H1 (cell line): Measurements from ENCODE around the gene INPP5A. TPM values are rescaled to one million over a fixed set of nuclear protein-coding genes. Genes with fewer than 3 reads are reported as not detected.
A peak's percentile ranks its signal among the peaks of the same experiment; 100 is the strongest.

Experiments
- CTCF ChIA-PET: fragments of 300-600 bp; sonication (Branson Sonifier 250); formaldehyde crosslinking; loops from one replicate; lab custom pipeline; 2021; ENCODE audit not compliant: partially characterized antibody; lab: Charles Lee
- POLR2A ChIA-PET: fragments of 300-600 bp; sonication (Branson Sonifier 250); formaldehyde crosslinking; loops from one replicate; lab custom pipeline; 2021; ENCODE audit warnings: inconsistent platforms; ENCODE audit not compliant: partially characterized antibody; lab: Charles Lee
- DNase-seq, 2 experiments: peaks; one replicate each; pipeline versions ENCODE4 v3.0.0 to v3.0.0-alpha.2; 2010 to 2022; ENCODE audit warnings: low spot score in 2 of 2, low read depth in 1 of 2, mixed read lengths in 1 of 2
- FAIRE-seq: peaks from 2 replicates; lab custom pipeline; 2011; peaks lifted over from hg19 to GRCh38; lab: Jason Lieb, UNC
- H2AFZ ChIP-seq: 2 replicates; pipeline ENCODE4 v1.8.1; 2012; ENCODE audit warnings: low read length, inconsistent platforms
- H2AK5ac ChIP-seq: 2 replicates; pipeline ENCODE4 v1.6.1; 2013; ENCODE audit warnings: low read depth, low read length
- H2BK120ac ChIP-seq: replicated peaks from 2 replicates; pipeline ENCODE3; 2013; ENCODE audit warnings: low read depth, low read length, inconsistent platforms
- H2BK12ac ChIP-seq: 2 replicates; pipeline ENCODE4 v1.6.1; 2013; ENCODE audit warnings: low read depth, low read length
- H2BK15ac ChIP-seq: 2 replicates; pipeline ENCODE4 v1.6.1; 2013; ENCODE audit warnings: low read length
- H2BK20ac ChIP-seq: 2 replicates; pipeline ENCODE4 v1.6.1; 2013; ENCODE audit warnings: low read length
- H2BK5ac ChIP-seq: 2 replicates; pipeline ENCODE4 v1.6.1; 2013; ENCODE audit warnings: low read depth, low read length
- H3K14ac ChIP-seq: 2 replicates; pipeline ENCODE4 v1.6.1; 2013; ENCODE audit warnings: inconsistent platforms; ENCODE audit not compliant: insufficient read length
- H3K18ac ChIP-seq: 2 replicates; pipeline ENCODE4 v1.6.1; 2013; ENCODE audit warnings: low read length; ENCODE audit errors: extremely low read depth
- H3K23ac ChIP-seq: 2 replicates; pipeline ENCODE4 v1.6.1; 2013; ENCODE audit warnings: inconsistent platforms; ENCODE audit not compliant: insufficient read length
- H3K23me2 ChIP-seq: 2 replicates; pipeline ENCODE4 v1.6.1; 2013; ENCODE audit warnings: low read depth, low read length
- H3K27ac ChIP-seq: 2 replicates; pipeline ENCODE4 v1.6.1; 2011; ENCODE audit warnings: low read depth, low read length, inconsistent platforms
- H3K27me3 ChIP-seq, 4 experiments: replicated peaks in 1 of 4; 1 replicate in 1 of 4; 2 replicates in 3 of 4; pipeline versions ENCODE4 v1.6.1 to v1.8.1; 2011 to 2013; ENCODE audit warnings: low read length in 3 of 4, mild to moderate bottlenecking in 3 of 4, inconsistent platforms in 2 of 4, mixed read lengths in 2 of 4, moderate library complexity in 1 of 4; ENCODE audit not compliant: control insufficient read depth in 3 of 4, insufficient read depth in 3 of 4; ENCODE audit errors: extremely low read depth in 1 of 4
- H3K36me3 ChIP-seq, 4 experiments: 2 replicates each; pipeline versions ENCODE4 v1.6.1 to v1.8.1; 2011 to 2013; ENCODE audit warnings: mild to moderate bottlenecking in 4 of 4, low read length in 3 of 4, moderate library complexity in 2 of 4, control low read depth in 1 of 4, inconsistent platforms in 1 of 4; ENCODE audit not compliant: insufficient read depth in 4 of 4, control insufficient read depth in 2 of 4
- H3K4ac ChIP-seq: replicated peaks from 2 replicates; pipeline ENCODE3; 2013; ENCODE audit warnings: low read length, low read depth, mixed read lengths, inconsistent platforms; ENCODE audit not compliant: insufficient read length
- H3K4me1 ChIP-seq, 4 experiments: replicated peaks in 1 of 4; 1 replicate in 1 of 4; 2 replicates in 3 of 4; pipeline versions ENCODE4 v1.6.1 to v1.8.1; 2011 to 2013; ENCODE audit warnings: low read length in 3 of 4, inconsistent platforms in 2 of 4, mixed read lengths in 1 of 4; ENCODE audit not compliant: insufficient read depth in 4 of 4, control insufficient read depth in 3 of 4
- H3K4me2 ChIP-seq, 2 experiments: 2 replicates each; pipeline versions ENCODE4 v1.6.1 to v1.8.1; 2011 to 2013; ENCODE audit warnings: low read depth in 2 of 2, low read length in 2 of 2, control low read depth in 1 of 2, inconsistent platforms in 1 of 2, mild to moderate bottlenecking in 1 of 2; ENCODE audit not compliant: insufficient read depth in 1 of 2
- H3K4me3 ChIP-seq, 4 experiments: fragments of 200-600, 300-600 bp in 1 of 4; sonication (generic), shearing (Covaris generic), sonication (Bioruptor Twin) in 1 of 4; 2 replicates each; pipeline versions ENCODE4 v1.5.1 to v1.8.1; 2011 to 2016; ENCODE audit warnings: low read length in 4 of 4, low read depth in 3 of 4, control low read depth in 2 of 4, inconsistent platforms in 2 of 4, mild to moderate bottlenecking in 2 of 4, mixed read lengths in 1 of 4, moderate library complexity in 1 of 4; ENCODE audit not compliant: insufficient read depth in 2 of 4; ENCODE audit errors: extremely low read depth in 1 of 4
- H3K56ac ChIP-seq: replicated peaks from 2 replicates; pipeline ENCODE3; 2013; ENCODE audit warnings: low read depth, mild to moderate bottlenecking, mixed read lengths, low read length, inconsistent platforms; ENCODE audit not compliant: insufficient read length
- H3K79me1 ChIP-seq: 2 replicates; pipeline ENCODE4 v1.6.1; 2013; ENCODE audit warnings: low read depth, low read length, control low read depth
- H3K79me2 ChIP-seq, 2 experiments: 2 replicates each; pipeline versions ENCODE4 v1.6.1 to v1.8.1; 2012 to 2013; ENCODE audit warnings: low read length in 2 of 2, mild to moderate bottlenecking in 2 of 2, inconsistent platforms in 1 of 2; ENCODE audit not compliant: insufficient read depth in 2 of 2, control insufficient read depth in 1 of 2
- H3K9ac ChIP-seq, 4 experiments: replicated peaks in 1 of 4; 1 replicate in 1 of 4; 2 replicates in 3 of 4; pipeline versions ENCODE4 v1.6.1 to v1.8.1; 2011 to 2013; ENCODE audit warnings: low read depth in 3 of 4, low read length in 3 of 4, control low read depth in 2 of 4, mild to moderate bottlenecking in 2 of 4, moderate library complexity in 2 of 4, inconsistent platforms in 1 of 4; ENCODE audit errors: extremely low read depth in 1 of 4
- H3K9me3 ChIP-seq, 2 experiments: 2 replicates each; pipeline versions ENCODE4 v1.6.1 to v1.8.1; 2012 to 2013; ENCODE audit warnings: mild to moderate bottlenecking in 2 of 2, moderate library complexity in 2 of 2, control low read depth in 1 of 2, inconsistent platforms in 1 of 2, low read depth in 1 of 2, low read length in 1 of 2, mixed read lengths in 1 of 2; ENCODE audit not compliant: insufficient read depth in 2 of 2
- H4K20me1 ChIP-seq, 2 experiments: replicated peaks in 1 of 2; 2 replicates each; pipeline versions ENCODE3 to v1.8.1; 2011 to 2013; ENCODE audit warnings: inconsistent platforms in 2 of 2, low read length in 2 of 2, mild to moderate bottlenecking in 1 of 2; ENCODE audit not compliant: insufficient read depth in 2 of 2, control insufficient read depth in 1 of 2
- H4K5ac ChIP-seq: 2 replicates; pipeline ENCODE4 v1.6.1; 2013; ENCODE audit warnings: low read length, low read depth, mixed read lengths, inconsistent platforms; ENCODE audit not compliant: insufficient read length
- H4K8ac ChIP-seq: 2 replicates; pipeline ENCODE4 v1.8.0; 2013; ENCODE audit warnings: mild to moderate bottlenecking, moderate library complexity, low read length, inconsistent platforms; ENCODE audit not compliant: insufficient read depth; ENCODE audit errors: extremely low read depth
- H4K91ac ChIP-seq: replicated peaks from 2 replicates; pipeline ENCODE3; 2013; ENCODE audit warnings: low read length, mixed read lengths, inconsistent platforms; ENCODE audit not compliant: insufficient read length
- CBX8 ChIP-seq: fragments of 300-800, 300-1000 bp; sonication (generic); IDR thresholded peaks from 2 replicates; pipeline ENCODE4 v1.7.1; 2016; ENCODE audit warnings: low read depth, low read length, borderline replicate concordance
- CEBPB ChIP-seq: IDR thresholded peaks from 2 replicates; pipeline ENCODE4 v1.6.1; 2012; ENCODE audit warnings: low read depth, low read length
- CHD1 ChIP-seq: IDR thresholded peaks from 2 replicates; pipeline ENCODE4 v1.6.1; 2012; ENCODE audit warnings: low read depth, low read length, improper control_type of control experiment
- CTBP2 ChIP-seq: IDR thresholded peaks from 2 replicates; pipeline ENCODE4 v1.7.0; 2011; ENCODE audit warnings: borderline replicate concordance, mild to moderate bottlenecking, moderate library complexity, mixed read lengths, low read length; ENCODE audit not compliant: insufficient read depth, insufficient read length
- EZH2 ChIP-seq: fragments of 200-600 bp; sonication (generic); IDR thresholded peaks from 2 replicates; pipeline ENCODE4 v1.7.1; 2012; ENCODE audit warnings: low read depth, mild to moderate bottlenecking, moderate library complexity, low read length, inconsistent platforms; ENCODE audit not compliant: severe bottlenecking
- POLR2A ChIP-seq, 2 experiments: IDR thresholded peaks; 1 replicate in 1 of 2; 2 replicates in 1 of 2; pipeline ENCODE4 v1.6.1; 2011; ENCODE audit warnings: low read depth in 2 of 2, low read length in 2 of 2, mild to moderate bottlenecking in 2 of 2; ENCODE audit errors: control extremely low read depth in 1 of 2
- SAP30 ChIP-seq: fragments of 300-600 bp; sonication (generic); IDR thresholded peaks from 2 replicates; pipeline ENCODE4 v1.7.1; 2012; ENCODE audit warnings: low read length, moderate library complexity, mild to moderate bottlenecking, inconsistent platforms; ENCODE audit not compliant: insufficient read depth, insufficient replicate concordance
- SIRT6 ChIP-seq: IDR thresholded peaks from one replicate; pipeline ENCODE4 v1.7.1; 2012; ENCODE audit warnings: low read length, inconsistent platforms
- SP1 ChIP-seq: IDR thresholded peaks from 2 replicates; pipeline ENCODE4 v1.6.1; 2011; ENCODE audit warnings: low read depth, low read length
- TCF12 ChIP-seq: IDR thresholded peaks from 2 replicates; pipeline ENCODE4 v1.6.1; 2011; ENCODE audit warnings: low read depth, mild to moderate bottlenecking, low read length
- ZNF274 ChIP-seq: IDR thresholded peaks from 2 replicates; pipeline ENCODE4 v1.7.0; 2012; ENCODE audit warnings: low read length, borderline replicate concordance; ENCODE audit errors: extremely low read depth
- WGBS, 2 experiments: shearing (Covaris generic) in 1 of 2; methylation state at CpG; one replicate each; pipeline versions ENCODE4 v1.1.6 to v1.1.7; 2013 to 2015; ENCODE audit warnings: low lambda C conversion rate in 2 of 2, mixed read lengths in 2 of 2, inconsistent platforms in 1 of 2, low coverage in 1 of 2, missing lambda C conversion rate in 1 of 2; ENCODE audit not compliant: insufficient replicate concordance in 2 of 2, insufficient coverage in 1 of 2, insufficient read length in 1 of 2; ENCODE audit errors: extremely low coverage in 1 of 2, missing lambda C conversion rate in 1 of 2; 5-methylcytosine and 5-hydroxymethylcytosine counted together
- polyA plus RNA-seq, 7 experiments: library from polyadenylated mRNA; depleted of rRNA in 3 of 7; stranded (reverse) in 5 of 7; unstranded in 2 of 7; fragments of >200 nt in 5 of 7; fragments of 200-250 nt in 2 of 7; gene quantifications; 1 replicate in 5 of 7; 2 replicates in 1 of 7; 4 replicates in 1 of 7; pipeline versions ENCODE4 v1.2.1 to v1.2.3, GENCODE V29; 2011 to 2013; ENCODE audit warnings: missing spikeins in 2 of 7, mixed read lengths in 2 of 7
- total RNA-seq: library from RNA; stranded (reverse); fragmentation: NEBNext Ultra II Directional; extraction: Animal tissue kit (Norgen Biotek cat#: 25700); gene quantifications from 2 replicates; pipeline ENCODE4 v1.2.1, GENCODE V29; 2021

Gene INPP5A
- total and polyA plus RNA-seq, 2 of the 8 experiments (the other 6 are each of a cell fraction or from before 2014, with no cell fraction given), result 19.7 to 27.5 TPM

GRCh38 chr10:132518572-132519381, 18.8 kb upstream of the INPP5A start:
- H3K79me2 ChIP-seq, result no peaks in the 10 kb centered on the region; a peak in 1 of 4 replicates
- no peak overlapping the region for H2BK120ac ChIP-seq
- CTCF ChIA-PET, result interaction anchor here (0.6 to 1.6 kb wide), 16 partner anchors 9 to 158 kb away, joined by 3 to 6 read pairs (median 3); no protein-coding TSS in a partner anchor
- peaks cover 11 to 34% (median 24%) of the 10 kb centered on the region in 4 experiments for H3K4me1 ChIP-seq
- H3K27me3 ChIP-seq, result peaks cover 4 to 30% (median 15%) of the 10 kb centered on the region in 4 experiments; a peak in 6 of 7 replicates
- H3K18ac ChIP-seq, result peak overlapping the region; percentile 71; the same call in 1 of the 2 replicates
- no peak overlapping the region for H2BK20ac ChIP-seq
- DNase-seq (peak in 1 of 2 experiments; percentile 78), FAIRE-seq (no peak)
- H3K4ac ChIP-seq, result no peak overlapping the region
- peak overlapping the region; percentile 19; the same call in 1 of the 2 replicates for H2BK15ac ChIP-seq
- peaks cover 0 to 11% of the 10 kb centered on the region in 2 experiments for H4K20me1 ChIP-seq
- H2AK5ac ChIP-seq, result no peak overlapping the region
- H4K91ac ChIP-seq, result no peak overlapping the region
- H3K23ac ChIP-seq, result no peak overlapping the region
- peak overlapping the region; percentile 52; the same call in 1 of the 2 replicates for H2AFZ ChIP-seq
- H2BK12ac ChIP-seq, result peak overlapping the region; percentile 18
- H3K23me2 ChIP-seq, result peaks cover 27% of the 10 kb centered on the region; the same call in 1 of the 2 replicates
- peak overlapping the region in 2 of 4 experiments; percentile 44 to 51; a peak in 4 of 7 replicates for H3K9ac ChIP-seq
- H3K4me2 ChIP-seq, result peak overlapping the region; percentile 85 to 97
- no peaks in the 10 kb centered on the region for H3K9me3 ChIP-seq
- no peak overlapping the region for H3K14ac ChIP-seq
- H3K27ac ChIP-seq, result no peak overlapping the region
- H4K8ac ChIP-seq, result no peak overlapping the region; the same call in 1 of the 2 replicates
- peak overlapping the region; percentile 45 to 73 (median 57) for H3K4me3 ChIP-seq
- no peaks in the 10 kb centered on the region for H3K36me3 ChIP-seq
- POLR2A ChIA-PET, result interaction anchor here (0.6 to 4.0 kb wide), 9 partner anchors 8 to 65 kb away, joined by 3 to 20 read pairs (median 4); no protein-coding TSS in a partner anchor
- H2BK5ac ChIP-seq, result peak overlapping the region; percentile 24; the same call in 1 of the 2 replicates
- H3K79me1 ChIP-seq, result no peaks in the 10 kb centered on the region
- whole genome bisulfite sequencing, 2 experiments, result 5% methylated on average over 29 of the region's 29 CpGs; no CpG with 5 or more reads in 1 of the 2 experiments
- no peak overlapping the region for H3K56ac ChIP-seq
- H4K5ac ChIP-seq, result no peak overlapping the region
- TF ChIP-seq POLR2A (IDR thresholded peaks at IDR 0.05; ENCODE audit: control extremely low read depth in 1 of 2, low read depth in 2 of 2, low read length in 2 of 2), result no peak; a peak in 1 of 3 replicates
- no peak for TF ChIP-seq CTBP2
- peak; percentile 28 for TF ChIP-seq EZH2
- no peak for TF ChIP-seq SP1
- TF ChIP-seq CEBPB, result no peak
- TF ChIP-seq CBX8, result no peak
- TF ChIP-seq SIRT6, result no peak
- peak; percentile 81 for TF ChIP-seq TCF12
- TF ChIP-seq CHD1, result no peak
- TF ChIP-seq SAP30, result no peak
- TF ChIP-seq ZNF274, result no peak
